ENCODE data around the gene DTNBP1. TPM values are rescaled to one million over a fixed set of nuclear protein-coding genes. Genes with fewer than 3 reads are reported as not detected.

Gene DTNBP1
- total and polyA plus RNA-seq, 2 of the 8 experiments (the other 6 are each of a cell fraction or from before 2014, with no cell fraction given), result 13.5 to 22.1 TPM

DNA sequence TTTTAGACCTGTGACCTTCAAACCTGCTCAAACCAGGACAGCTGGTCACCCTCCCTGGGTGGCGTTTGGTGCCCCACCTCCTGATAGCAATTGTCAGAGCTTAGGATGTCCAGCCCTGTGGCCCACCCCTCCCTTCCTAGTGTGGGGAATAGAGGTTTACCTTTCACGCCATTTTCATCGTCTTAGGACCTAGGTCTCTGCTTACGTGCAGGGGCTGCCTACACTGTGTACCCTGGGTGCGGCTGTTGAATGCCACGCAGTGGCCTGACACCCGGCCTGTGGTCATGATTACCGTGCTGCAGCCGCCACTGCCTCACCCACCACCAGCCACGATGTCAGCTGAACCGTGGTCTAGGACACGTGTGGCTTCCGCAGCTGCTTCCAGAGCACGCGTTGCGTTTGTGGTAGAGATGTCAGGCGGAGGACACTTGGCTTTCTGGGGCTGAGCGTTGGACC, 157.3 kb downstream of the DTNBP1 start:
- no peak overlapping the region for H2BK120ac ChIP-seq (replicated peaks; ENCODE audit: low read depth, low read length)
- peaks cover 47 to 57% of the 10 kb centered on the region in 2 experiments for H4K20me1 ChIP-seq (replicated peaks in 1 of 2; ENCODE audit: control insufficient read depth in 1 of 2, insufficient read depth in 2 of 2, low read length in 2 of 2)
- peaks cover 42 to 99% (median 79%) of the 10 kb centered on the region in 4 experiments for H3K36me3 ChIP-seq (ENCODE audit: control insufficient read depth in 2 of 4, insufficient read depth in 4 of 4, low read length in 3 of 4)
- H2AK5ac ChIP-seq (ENCODE audit: low read depth, low read length), result no peak overlapping the region
- no peak overlapping the region for H2BK20ac ChIP-seq (ENCODE audit: low read length)
- H3K9ac ChIP-seq (replicated peaks in 1 of 4; ENCODE audit: extremely low read depth in 1 of 4, low read depth in 3 of 4, low read length in 3 of 4), result no peak overlapping the region
- H2BK12ac ChIP-seq (ENCODE audit: low read depth, low read length), result no peak overlapping the region
- 98% methylated on average over 18 of the region's 18 CpGs; no CpG with 5 or more reads in 1 of the 2 experiments for WGBS, 2 experiments (ENCODE audit: extremely low coverage in 1 of 2, insufficient coverage in 1 of 2, insufficient read length in 1 of 2, insufficient replicate concordance in 2 of 2, low coverage in 1 of 2, low lambda C conversion rate in 2 of 2, missing lambda C conversion rate in 1 of 2)
- FAIRE-seq (no peak), DNase-seq (ENCODE audit: low read depth in 1 of 2, low spot score in 2 of 2) (no peak)
- H3K56ac ChIP-seq (replicated peaks; ENCODE audit: insufficient read length, low read depth, low read length), result no peak overlapping the region
- H4K5ac ChIP-seq (ENCODE audit: insufficient read length, low read depth, low read length), result no peak overlapping the region
- H3K18ac ChIP-seq (ENCODE audit: extremely low read depth, low read length), result no peak overlapping the region
- H3K27ac ChIP-seq (ENCODE audit: low read depth, low read length), result no peak overlapping the region
- H3K23ac ChIP-seq (ENCODE audit: insufficient read length), result no peak overlapping the region
- H3K9me3 ChIP-seq (ENCODE audit: insufficient read depth in 2 of 2, low read depth in 1 of 2, low read length in 1 of 2), result no peaks in the 10 kb centered on the region
- no peak overlapping the region for H2AFZ ChIP-seq (ENCODE audit: low read length)
- POLR2A ChIA-PET (ENCODE audit: partially characterized antibody), result no interaction called here
- H3K4me1 ChIP-seq (replicated peaks in 1 of 4; ENCODE audit: control insufficient read depth in 3 of 4, insufficient read depth in 4 of 4, low read length in 3 of 4), result peaks cover 0 to 13% (median 8%) of the 10 kb centered on the region in 4 experiments; a peak in 6 of 7 replicates
- H2BK5ac ChIP-seq (ENCODE audit: low read depth, low read length), result no peak overlapping the region
- H3K4me3 ChIP-seq (ENCODE audit: extremely low read depth in 1 of 4, insufficient read depth in 2 of 4, low read depth in 3 of 4, low read length in 4 of 4), result no peak overlapping the region
- CTCF ChIA-PET (ENCODE audit: partially characterized antibody), result interaction anchor here (1.5 to 2.3 kb wide), 3 partner anchors 13 to 118 kb away, joined by 7 to 9 read pairs (median 8); no protein-coding TSS in a partner anchor
- no peak overlapping the region for H4K91ac ChIP-seq (replicated peaks; ENCODE audit: insufficient read length, low read length)
- H3K27me3 ChIP-seq (replicated peaks in 1 of 4; ENCODE audit: control insufficient read depth in 3 of 4, extremely low read depth in 1 of 4, insufficient read depth in 3 of 4, low read length in 3 of 4), result no peaks in the 10 kb centered on the region; a peak in 2 of 7 replicates
- H3K4me2 ChIP-seq (ENCODE audit: insufficient read depth in 1 of 2, low read depth in 2 of 2, low read length in 2 of 2), result no peak overlapping the region
- peaks cover 0 to 99% of the 10 kb centered on the region in 2 experiments; a peak in 2 of 4 replicates for H3K79me2 ChIP-seq (ENCODE audit: control insufficient read depth in 1 of 2, insufficient read depth in 2 of 2, low read length in 2 of 2)
- H3K23me2 ChIP-seq (ENCODE audit: low read depth, low read length), result no peaks in the 10 kb centered on the region; the same call in 1 of the 2 replicates
- peaks cover 27% of the 10 kb centered on the region for H3K79me1 ChIP-seq (ENCODE audit: low read depth, low read length)
- no peak overlapping the region for H3K14ac ChIP-seq (ENCODE audit: insufficient read length)
- H4K8ac ChIP-seq (ENCODE audit: extremely low read depth, insufficient read depth, low read length), result peak overlapping the region; percentile 76; the same call in 1 of the 2 replicates
- no peak overlapping the region for H2BK15ac ChIP-seq (ENCODE audit: low read length)
- no peak overlapping the region for H3K4ac ChIP-seq (replicated peaks; ENCODE audit: insufficient read length, low read depth, low read length)
- TF ChIP-seq YY1 (IDR thresholded peaks at IDR 0.05; ENCODE audit: low read depth, low read length), result no peak
- TF ChIP-seq JUND (IDR thresholded peaks at IDR 0.05; ENCODE audit: low read length), result no peak
- TF ChIP-seq POLR2A (IDR thresholded peaks at IDR 0.05; ENCODE audit: control extremely low read depth in 1 of 2, low read depth in 2 of 2, low read length in 2 of 2), result no peak
- no peak for TF ChIP-seq SAP30 (IDR thresholded peaks at IDR 0.05; ENCODE audit: insufficient read depth, insufficient replicate concordance, low read length)
